GM21825 (cell line): ENCODE measurements around the gene ASPG.

Experiments
- ATAC-seq: cut with Tn5 transposase; IDR thresholded peaks from one replicate; pipeline ENCODE4 v1.9.1; 2021; ENCODE audit warnings: mild to moderate bottlenecking, moderate library complexity; ENCODE audit not compliant: unreplicated experiment

ASPG gene

DNA sequence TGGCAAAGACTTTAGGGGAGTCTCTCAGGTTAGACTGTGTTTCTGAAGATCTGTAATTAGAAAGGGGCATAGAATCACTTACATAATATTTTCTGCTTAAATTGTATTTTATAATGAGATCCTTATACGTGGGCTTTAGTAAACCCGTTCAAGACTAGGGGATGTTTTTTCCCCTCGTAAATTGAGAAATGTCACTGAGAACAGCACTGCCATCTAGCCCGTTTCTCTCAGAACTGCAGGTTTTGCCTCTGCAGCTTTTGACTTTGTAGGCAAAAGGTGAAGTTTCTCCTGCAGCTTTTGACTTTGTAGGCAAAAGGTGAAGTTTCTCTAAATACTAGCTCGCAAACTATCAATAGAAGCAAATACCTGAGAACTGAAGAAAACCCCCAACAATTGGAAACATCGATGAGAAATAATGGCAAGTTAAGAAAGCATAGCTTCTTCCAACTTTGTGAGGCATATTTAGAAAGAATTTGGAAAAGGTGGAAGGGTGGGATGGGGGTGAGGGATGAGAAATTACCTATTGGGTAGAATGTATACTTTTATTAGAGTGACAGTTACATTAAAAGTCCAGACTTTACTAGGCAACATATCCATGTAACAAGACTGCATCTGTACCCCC, 9.9 kb upstream of the ASPG start:
- no peak for ATAC-seq

DNA sequence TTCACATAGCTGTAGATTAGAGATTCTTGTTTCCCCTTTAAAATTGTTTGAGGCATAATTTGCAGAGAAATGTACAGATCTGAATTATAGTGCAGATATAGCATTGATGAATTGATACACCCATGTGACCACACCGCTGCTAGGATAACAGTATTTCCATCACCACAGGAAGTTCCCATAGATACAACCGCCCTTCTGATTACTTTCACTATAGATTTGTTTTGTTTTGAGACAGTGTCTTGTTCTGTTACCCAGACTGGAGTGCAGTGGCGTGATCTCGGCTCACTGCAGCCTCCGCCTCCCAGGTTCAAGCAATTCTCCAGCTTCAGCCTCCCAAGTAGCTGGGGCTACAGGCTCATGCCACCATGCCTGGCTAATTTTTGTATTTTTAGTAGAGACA, 8.8 kb upstream of the ASPG start:
- no peak for ATAC-seq

- ATAC-seq = peak; percentile 89
Observed at GRCh38 chr14:104078031-104078455, 7.5 kb upstream of the ASPG start.

GRCh38 chr14:104080376-104081260, 4.9 kb upstream of the ASPG start:
- ATAC-seq = no peak

DNA sequence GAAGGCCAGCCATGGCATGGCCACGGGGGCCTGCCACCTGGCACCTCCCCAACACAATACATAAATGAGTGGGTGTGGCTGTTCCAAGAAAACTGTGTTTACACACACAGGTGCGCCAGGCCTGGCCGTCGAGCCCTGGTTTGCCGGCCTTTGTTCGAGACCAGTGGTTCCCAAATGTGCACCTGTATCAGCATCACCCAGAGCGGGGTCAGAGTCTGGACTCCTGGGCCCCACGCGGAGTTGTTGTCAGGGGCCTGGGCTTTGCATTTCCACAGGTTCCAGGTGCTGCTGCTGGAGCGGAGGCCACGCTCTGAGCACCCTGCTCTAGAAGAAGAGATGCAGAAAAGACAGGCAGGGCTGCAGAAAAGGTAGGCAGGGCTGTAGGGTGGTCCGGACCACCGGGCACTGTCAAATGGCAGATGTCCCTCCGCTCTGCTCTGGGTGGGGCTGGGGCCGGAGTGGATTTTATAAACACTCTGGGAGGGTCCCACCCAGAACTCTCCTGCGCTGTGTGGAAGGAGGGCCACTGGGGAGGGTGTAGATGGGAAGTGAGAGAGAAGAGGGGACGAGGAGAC, 4.2 kb upstream of the ASPG start:
- ATAC-seq = no peak

- ATAC-seq = no peak
Observed at GRCh38 chr14:104081951-104082464, 3.5 kb upstream of the ASPG start.

- no peak for ATAC-seq
Observed at GRCh38 chr14:104082807-104083206, 2.7 kb upstream of the ASPG start.

DNA sequence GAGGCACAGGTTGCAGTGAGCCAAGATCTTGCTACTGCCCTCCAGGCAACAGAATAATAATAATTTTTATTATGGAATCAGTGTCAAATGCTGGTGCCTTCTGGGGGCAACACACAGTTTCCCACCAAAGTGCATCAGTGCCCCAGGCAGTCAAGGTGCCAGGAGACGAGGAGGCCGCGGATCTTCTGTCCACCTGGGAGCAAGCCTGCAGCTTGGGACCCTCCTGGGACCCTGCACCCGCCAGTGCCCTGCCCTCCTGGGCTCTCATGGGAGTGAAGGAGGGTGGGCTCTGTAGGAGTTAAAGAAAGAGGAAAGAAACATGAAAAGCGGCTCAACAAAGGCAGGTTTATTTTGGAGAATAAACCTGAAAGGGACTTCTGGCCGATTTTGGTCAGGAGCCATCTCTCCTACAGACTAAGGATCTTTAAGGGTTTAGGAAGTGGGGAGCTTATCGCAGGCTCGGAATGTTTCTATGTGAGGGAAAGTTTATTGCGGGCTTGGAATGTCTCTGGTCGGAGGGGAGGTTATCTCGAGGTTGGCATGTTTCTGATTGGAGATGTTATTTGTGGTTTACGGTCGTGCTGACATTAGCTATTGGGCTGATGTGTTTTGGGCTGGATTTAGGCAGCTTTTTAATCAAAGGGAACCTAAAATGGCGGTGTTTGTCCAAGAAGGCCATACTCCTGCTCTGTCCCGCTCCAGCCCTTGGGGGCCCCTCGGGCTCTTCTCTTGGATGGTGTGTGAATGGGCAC, 1.1 kb upstream of the ASPG start:
- ATAC-seq = no peak

DNA sequence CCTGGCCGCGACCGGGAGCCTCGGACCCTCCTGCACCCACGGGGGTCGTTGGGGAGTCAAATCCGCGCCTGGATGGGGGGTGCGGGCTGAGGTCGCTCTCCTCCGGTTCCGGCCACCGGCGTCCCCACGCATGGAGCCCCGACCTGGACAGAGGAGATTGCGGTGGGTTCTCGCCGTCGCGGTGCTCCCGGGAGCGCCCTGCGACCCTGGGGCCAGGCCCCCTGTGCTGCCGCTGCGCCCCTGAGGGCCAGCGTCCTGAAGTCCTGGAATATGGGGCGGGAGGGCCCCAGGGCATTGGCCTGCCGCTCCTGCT, 345 bp downstream of the ASPG start:
- ATAC-seq = no peak

- no peak for ATAC-seq
Observed at GRCh38 chr14:104086210-104086660, 735 bp downstream of the ASPG start.

GRCh38 chr14:104086661-104087461, 1.4 kb downstream of the ASPG start:
- no peak for ATAC-seq

GRCh38 chr14:104087505-104087904, 2.0 kb downstream of the ASPG start:
- no peak for ATAC-seq

DNA sequence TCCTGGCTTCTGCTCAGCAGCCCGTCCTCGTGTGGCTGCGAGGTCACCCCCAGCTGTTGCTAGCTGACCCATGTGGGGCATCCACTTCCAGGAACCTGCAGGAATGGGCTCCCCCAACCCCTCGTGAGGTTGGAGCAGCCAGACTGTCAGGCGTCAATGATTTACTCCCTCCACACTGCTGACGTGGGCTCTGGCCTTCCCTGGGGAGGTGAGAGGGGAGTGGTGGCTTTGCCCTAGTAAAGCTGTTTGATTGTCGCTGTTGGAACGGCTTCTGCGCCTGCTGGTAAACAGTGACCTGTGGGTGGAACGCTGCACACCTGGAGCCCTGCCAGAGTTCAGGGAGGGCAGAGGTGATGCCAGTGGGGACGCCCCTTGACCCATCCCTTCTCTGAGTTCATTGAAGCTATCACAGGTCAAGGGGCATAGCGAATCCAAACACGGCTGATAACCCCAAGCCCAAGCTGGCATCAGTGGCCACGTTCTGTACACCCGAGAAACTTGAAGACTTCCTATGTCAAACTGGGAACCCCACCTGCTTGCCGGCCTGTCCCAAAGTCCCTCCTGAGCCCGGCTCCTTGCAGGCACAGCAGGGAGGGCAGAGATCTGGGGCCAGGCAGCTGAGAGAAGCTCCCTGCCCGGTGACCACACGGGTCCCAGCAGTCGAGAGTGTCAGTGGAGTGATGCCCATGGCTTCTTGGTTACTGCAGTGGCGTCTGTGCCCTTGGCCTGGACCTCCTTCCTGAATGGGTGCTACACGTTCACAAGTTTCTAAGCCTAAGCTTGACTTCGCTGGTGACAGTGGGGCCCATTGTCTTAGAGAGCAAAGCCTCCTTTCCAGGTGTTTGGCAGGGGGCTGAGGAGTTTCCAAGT, 2.7 kb downstream of the ASPG start:
- ATAC-seq = no peak

GRCh38 chr14:104090071-104090748, 4.7 kb downstream of the ASPG start:
- ATAC-seq = no peak

DNA sequence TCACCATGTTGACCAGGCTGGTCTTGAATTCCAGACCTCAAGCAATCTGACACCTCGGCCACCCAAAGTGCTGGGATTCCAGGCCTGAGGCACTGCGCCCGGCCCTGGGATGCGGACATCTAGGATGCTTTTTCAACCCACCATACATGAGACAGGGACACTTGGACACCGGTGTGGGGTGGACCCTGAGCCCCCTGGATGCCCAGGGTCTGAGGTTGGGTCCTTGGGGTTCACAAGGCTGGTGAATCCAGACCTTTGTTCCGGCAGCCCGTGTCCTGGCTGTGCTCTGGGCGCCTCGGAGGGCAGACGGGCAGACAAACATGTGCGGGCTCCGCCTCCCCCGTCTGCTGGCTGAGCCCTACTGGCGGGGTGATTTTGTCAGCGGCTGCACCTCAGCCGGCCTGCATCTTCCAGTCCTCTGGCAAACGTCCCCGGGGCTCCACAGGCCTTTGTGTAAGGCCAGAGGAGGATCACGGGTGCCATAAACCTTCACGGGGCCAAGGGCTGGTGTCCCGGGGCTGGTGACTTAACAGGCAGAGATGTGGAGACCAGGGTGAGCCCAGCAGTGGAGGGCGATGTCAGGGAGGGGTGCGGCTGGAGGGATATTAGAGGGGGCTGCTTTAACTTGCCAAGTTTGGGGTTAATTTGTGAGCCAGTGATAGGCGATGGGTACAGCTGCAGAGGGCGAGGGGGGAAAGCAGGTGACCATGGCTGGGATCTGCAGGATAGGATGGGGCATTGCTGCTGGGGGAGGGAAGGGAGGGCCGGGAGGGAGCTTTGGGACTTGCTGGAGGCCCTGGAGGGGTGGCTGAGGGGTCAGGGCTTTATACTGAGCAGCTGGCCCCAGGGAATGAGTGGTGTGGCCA, 5.8 kb downstream of the ASPG start:
- no peak for ATAC-seq

GRCh38 chr14:104091927-104092771, 6.6 kb downstream of the ASPG start:
- no peak for ATAC-seq

- no peak for ATAC-seq
Observed at GRCh38 chr14:104092931-104093365, 7.4 kb downstream of the ASPG start.
